ENCODE data around the gene CENPA.

DNA sequence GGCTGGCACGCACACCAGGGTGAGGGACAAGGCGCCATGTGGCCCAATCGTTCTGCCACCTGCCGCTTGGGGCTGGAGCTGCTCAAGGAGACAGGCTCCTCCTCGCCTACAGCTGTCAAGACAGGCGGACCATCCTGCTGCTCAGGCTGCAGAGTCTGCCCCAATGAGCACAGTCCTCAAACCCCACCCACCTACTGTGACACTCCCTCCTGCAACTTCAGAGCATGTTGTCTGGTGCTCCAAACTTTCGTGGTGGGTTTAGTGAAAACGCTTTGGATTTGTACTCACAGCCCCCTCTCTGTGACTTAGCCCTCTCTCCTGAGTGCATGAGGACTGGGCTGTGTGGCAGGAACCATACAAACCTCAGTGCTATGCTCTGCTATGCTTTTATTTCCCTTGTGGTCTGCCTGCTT lies 45.0 kb upstream of the CENPA start:
- TF ChIP-seq, protein P1, sequence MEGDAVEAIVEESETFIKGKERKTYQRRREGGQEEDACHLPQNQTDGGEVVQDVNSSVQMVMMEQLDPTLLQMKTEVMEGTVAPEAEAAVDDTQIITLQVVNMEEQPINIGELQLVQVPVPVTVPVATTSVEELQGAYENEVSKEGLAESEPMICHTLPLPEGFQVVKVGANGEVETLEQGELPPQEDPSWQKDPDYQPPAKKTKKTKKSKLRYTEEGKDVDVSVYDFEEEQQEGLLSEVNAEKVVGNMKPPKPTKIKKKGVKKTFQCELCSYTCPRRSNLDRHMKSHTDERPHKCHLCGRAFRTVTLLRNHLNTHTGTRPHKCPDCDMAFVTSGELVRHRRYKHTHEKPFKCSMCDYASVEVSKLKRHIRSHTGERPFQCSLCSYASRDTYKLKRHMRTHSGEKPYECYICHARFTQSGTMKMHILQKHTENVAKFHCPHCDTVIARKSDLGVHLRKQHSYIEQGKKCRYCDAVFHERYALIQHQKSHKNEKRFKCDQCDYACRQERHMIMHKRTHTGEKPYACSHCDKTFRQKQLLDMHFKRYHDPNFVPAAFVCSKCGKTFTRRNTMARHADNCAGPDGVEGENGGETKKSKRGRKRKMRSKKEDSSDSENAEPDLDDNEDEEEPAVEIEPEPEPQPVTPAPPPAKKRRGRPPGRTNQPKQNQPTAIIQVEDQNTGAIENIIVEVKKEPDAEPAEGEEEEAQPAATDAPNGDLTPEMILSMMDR (IDR thresholded peaks at IDR 0.05), result no peak
- no peak for TF ChIP-seq EP300 (IDR thresholded peaks at IDR 0.05)
- TF ChIP-seq POLR2A (IDR thresholded peaks at IDR 0.05), result no peak

Measured in tibial nerve (tissue), 4 donors.